Measurements from ENCODE around the gene GOLPH3.
"Not testable (repeated sequence)": the region's sequence is repeated elsewhere in the genome, so short reads cannot be mapped to it uniquely, and the experiment has no call there.

GOLPH3 gene

DNA sequence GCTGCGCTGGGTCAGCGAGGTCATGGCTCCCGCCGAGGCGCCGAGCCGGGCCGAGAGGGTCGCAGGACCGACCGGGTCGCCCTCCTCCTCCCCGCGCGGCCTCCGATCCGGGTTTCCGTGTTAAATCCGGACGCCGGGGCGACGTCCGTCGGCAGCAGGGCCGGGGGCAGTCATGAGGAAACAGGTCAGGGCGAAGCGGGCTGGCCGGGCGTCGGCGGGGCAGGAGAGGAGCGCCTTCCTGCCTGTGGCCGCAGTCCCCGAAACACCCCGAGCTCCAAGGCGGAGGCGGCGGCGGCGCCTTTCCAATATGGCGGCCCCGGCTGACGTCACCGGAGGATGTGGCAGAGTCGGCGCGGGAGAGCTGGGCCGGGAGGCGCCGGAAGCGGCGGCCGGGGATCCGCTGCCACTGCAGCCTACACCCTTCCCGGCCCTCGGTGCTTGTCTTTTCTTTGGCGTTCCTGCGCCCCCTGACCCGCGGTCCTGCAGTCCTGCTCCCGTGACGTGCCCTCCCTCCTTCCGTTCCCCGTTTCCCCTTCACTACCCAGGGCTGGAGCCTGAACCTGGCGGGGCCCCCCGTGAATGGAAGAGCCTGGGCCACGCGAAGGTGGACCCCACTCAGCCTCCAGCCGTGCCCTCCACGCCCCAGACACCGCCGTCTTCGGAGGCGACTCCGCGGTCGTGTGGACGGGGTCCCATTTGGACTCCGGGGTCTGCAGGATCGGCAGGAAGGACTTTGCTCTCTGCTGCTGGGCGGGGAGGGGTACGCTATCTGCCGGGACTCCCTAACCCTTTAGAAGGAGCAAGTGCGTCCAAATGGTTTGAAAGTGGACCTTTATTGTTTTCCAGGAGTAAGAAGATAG lies at the start of gene GOLPH3:
TSS of gene GOLPH3 (minus strand) at position 309 of the 860 bp plus-strand sequence. CDS start at position 24, 285 bp downstream.
- no peak for DNase-seq (ENCODE audit: low read depth, low spot score)

DNA sequence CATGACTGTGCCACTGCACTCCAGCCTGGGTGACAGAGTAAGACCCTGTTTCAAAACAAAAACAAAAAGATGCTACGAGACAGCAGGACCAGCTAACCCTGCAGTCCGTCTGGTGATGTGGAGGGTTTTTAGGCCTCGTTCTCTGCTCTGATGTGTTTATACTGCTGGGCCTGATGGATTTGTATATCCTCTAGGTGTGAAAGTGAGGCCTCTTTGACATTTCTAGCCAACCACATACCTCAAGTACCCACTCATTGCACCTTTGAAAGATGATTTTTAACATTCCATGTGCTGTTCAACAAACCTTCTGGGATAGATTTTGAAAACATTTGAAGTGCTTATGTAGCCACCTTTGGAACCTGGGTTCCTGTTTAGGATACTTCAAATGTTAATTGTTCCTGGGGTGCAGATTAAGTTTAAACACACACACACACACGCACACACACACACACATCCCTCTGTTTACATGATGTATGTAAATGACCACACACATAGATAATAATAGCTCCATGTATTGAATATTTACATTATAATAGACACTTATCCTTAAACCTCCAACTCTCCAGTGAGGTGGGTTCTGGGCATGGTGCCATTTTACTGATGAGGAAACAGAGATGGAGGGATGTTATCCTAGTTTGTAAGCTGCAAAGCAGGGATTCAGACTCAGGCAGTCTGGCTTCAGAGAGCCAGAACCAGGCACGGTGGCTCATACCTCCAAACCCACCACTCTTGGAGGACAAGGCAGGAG lies 48.8 kb upstream of the GOLPH3 start:
- DNase-seq (ENCODE audit: low read depth, low spot score), result no peak

DNA sequence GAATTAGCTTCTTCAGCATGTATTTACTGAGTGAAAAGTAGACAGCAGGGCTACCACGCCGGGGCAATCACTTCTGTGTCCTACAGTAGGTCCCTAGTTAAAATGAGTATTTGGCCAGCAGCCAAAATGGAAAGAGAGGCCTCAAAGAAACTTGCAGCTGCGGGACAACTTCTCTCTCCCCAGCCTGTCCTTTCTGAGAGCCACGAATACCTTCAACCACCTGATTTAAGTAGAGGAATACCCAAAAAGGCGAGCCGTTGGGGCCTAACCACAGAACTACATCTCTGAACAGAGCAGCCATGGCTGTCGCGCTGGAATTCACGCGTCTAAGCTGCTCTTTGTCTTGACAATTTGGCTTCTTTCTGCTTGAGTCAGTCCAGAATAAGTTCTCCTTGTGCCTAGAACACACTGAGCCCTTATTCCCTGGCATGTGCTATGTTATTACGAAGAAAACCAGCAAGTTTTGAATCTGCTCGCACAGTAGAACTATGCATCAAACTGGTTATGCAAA lies 43.8 kb upstream of the GOLPH3 start:
- DNase-seq (ENCODE audit: low read depth, low spot score), result no peak

DNA sequence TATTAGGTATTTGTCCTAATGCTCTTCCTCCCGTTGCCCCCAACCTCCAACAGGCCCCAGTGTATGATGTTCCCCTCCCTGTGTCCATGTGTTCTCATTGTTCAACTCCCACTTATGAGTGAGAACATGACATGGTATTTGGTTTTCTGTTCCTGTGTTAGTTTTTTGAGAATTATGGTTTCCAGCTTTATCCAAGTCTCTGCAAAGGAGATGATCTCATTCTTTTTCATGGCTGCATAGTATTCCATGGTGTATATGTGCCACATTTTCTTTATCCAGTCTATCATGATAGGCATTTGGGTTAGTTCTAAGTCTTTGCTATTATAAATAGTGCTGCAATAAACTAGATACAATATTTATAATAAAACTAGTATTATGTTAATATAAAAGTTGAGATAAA lies 40.2 kb upstream of the GOLPH3 start:
- not testable (repeated sequence) for DNase-seq (ENCODE audit: low read depth, low spot score)

DNA sequence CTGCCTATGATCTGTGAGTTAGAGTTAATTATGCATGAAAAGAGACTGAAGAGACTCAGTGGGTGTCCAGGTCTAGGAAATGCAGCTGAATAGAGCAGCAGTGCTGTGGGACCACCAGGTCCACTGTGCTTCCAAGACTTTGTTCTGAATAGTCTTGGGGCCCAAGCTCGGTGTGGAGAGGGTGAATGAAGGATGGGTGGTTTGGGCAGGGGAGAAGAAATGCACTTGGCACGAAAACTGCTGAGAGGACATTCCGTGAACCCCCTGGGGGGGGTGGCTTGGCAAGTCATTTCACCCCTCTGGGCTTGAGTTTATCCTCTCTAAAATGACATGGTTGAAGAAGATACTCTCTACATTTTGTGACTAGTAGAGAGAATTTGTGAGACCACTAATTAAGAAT lies 36.0 kb upstream of the GOLPH3 start:
- no peak for DNase-seq (ENCODE audit: low read depth, low spot score)

DNA sequence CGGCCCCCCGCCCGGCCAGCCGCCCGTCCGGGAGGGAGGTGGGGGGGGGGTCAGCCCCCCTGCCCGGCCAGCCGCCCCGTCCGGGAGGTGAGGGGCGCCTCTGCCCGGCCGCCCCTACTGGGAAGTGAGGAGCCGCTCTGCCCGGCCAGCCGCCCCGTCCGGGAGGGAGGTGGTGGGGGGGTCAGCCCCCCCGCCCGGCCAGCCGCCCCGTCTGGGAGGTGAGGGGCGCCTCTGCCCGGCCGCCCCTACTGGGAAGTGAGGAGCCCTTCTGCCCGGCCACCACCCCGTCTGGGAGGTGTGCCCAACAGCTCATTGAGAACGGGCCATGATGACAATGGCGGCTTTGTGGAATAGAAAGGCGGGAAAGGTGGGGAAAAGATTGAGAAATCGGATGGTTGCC lies 34.7 kb upstream of the GOLPH3 start:
- DNase-seq (ENCODE audit: low read depth, low spot score), result not testable (repeated sequence)

DNA sequence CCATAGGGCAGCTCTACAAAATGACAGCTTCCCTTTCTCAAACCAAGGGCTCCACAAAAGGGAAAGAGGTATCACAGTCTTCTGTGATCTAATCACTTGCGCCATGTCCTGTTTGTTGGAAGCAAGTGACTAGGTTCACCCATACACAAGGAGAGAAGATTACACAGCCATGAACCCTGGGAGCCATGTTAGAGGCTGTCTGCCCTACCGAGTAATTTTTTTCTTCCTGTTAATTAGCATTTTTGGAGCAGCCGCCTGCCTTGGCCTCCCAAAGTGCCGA lies 33.2 kb upstream of the GOLPH3 start:
- no peak for DNase-seq (ENCODE audit: low read depth, low spot score)

DNA sequence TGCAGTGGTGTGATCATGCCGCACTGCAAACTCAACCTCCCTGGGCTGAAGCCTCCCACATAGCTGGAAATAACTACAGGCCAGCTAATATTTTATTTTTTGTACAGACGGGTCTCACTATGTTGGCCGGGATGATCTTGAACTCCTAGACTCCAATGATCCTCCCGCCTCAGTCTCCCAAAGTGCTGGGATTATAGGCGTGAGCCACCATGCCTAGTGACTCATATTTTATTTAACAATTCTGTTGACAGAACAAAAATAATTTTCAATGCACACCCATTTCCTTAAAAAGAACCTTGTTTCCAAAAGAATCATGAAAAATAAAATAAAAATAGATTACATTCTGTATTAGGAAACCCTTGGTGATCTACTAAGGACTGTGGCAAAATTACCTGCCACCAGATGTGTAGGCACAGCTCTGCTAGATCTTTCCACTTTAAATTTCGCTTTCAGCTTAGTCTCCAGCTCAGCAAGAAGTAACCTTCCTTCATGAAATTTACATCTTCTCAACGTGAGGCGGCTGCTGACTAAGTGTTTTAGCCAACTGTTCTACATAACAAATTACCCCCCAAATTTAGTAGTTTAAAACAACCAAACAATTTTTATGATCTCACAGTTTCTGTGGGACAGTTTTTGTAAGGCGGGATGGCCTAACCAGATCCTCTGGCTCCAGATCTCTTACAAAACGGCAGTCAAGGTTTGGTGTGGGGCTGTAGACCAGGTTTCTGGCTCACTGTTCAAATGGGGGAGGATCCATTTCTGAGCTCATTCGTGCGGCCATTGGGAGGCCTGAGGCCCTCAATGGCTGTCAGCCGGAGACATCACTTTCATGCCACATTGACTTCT lies 32.6 kb upstream of the GOLPH3 start:
- DNase-seq (ENCODE audit: low read depth, low spot score), result no peak

DNA sequence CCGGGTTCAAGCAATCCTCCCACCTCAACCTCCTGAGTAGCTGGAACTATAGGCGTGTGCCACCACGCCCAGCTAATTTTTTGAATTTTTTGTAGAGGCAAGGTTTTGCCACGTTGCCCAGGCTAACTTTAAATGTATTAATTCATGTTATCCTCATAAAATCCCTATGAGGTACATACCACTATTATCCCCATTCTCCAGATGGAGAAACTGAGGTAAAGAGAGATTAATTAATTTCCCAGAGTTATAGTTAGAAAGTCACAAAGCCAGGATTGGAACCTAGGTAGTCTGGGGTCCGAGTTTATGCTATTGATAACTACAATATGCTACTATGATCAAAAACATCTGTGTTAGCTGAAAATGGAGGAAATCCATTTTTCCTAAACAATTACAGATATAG lies 31.9 kb upstream of the GOLPH3 start:
- DNase-seq (ENCODE audit: low read depth, low spot score), result no peak

DNA sequence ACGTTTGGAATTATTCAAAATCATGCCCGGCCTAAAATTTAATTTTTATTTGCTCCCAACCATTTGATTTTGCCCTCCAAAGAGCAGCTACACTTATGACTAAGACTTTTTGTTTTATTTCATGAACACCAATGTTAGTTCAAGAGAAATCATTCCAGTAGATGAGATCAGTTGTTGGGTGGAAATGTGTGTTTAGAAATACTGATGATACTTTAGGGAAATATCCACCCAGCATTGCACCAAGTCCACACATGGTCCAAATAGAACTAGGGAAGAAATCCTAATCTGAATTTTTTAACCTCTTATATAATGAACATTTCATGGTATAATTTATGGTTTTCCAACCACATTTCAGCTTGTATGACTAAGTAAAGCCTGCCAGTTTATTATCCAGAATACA lies 28.3 kb upstream of the GOLPH3 start:
- DNase-seq (ENCODE audit: low read depth, low spot score), result no peak

DNA sequence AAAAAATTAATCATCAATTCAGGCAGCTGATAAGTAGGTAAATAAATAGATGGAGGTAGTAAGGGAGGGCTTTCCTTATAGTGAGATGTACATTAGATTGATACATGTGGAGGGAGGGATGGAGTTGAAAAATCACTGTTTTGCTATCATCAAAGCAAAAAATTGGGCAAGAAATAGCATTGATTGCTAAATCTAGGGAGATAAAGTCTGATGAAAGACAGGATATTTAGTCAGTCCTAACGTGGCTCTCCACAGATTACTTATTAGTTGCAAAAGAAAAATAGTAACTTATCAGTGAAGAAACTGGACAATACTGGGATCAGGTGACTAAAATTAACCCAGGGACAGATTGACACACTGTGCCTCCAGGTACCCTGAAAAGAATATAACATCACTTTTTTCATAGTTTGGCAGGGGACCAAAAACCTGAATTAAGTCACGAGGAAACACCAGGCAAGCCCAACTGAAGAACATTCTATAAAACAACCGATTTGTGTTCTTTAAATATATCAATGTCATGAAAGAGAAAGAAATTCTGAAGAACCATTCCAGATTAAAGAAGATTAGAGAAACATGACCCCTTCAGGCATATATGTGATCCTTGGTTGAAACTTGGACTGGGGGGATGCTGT lies 27.1 kb upstream of the GOLPH3 start:
- DNase-seq (ENCODE audit: low read depth, low spot score), result no peak

DNA sequence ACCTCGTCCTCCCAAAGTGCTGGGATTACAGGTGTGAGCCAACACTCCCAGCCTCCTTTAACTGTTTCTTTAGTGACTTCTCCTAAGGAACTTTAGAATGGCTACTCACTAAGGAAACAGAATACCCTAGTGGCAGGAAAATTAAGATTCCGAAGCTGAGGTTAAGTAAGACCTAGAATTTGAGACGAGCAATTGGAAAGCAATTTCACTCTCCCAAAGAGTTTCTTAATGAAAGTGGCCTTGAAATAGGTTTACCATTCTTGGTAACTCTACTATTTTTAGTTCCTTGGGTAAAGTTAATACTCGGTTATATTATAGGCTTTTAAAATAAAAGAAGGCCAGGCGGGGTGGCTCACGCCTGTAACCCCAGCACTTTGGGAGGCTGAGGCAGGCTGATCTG lies 22.9 kb upstream of the GOLPH3 start:
- DNase-seq (ENCODE audit: low read depth, low spot score), result no peak

DNA sequence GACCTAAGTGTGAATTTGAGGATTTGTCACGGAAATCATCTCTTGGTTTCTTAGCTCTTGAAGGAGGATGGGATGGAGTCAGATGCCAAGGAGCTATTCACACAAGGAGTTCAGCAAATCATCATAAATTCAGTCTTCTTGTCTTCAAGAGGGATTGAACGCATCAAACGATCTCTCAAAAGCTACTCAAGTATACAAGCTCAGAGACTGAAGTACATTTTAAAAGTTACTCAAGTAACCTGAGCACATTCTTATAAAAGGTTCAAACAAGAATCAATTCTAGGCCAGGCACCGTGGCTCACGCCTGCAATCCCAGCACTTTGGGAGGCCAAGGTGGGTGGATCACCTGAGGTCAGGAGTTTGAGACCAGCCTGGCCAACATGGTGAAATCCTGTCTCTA lies 21.1 kb upstream of the GOLPH3 start:
- DNase-seq (ENCODE audit: low read depth, low spot score), result no peak

DNA sequence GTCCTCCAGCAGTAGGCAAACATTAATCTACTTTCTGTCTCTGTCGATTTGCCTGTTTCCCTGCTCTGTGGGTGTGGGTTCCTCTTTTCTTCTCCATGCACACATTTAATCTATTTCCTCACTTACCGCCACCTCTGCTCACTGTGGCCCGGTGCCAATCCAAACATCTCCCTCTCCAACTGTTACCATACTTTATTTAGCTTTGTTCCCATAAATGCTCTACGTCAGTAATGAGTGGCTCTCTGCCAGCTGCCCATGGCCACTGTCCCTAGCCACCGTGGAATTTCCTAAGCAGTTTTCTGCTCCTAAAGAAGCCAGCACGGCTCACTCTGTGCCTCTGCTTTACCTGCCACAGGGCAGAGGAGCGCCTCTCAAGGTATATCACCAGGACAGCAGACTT lies 19.5 kb upstream of the GOLPH3 start:
- DNase-seq (ENCODE audit: low read depth, low spot score), result no peak

DNA sequence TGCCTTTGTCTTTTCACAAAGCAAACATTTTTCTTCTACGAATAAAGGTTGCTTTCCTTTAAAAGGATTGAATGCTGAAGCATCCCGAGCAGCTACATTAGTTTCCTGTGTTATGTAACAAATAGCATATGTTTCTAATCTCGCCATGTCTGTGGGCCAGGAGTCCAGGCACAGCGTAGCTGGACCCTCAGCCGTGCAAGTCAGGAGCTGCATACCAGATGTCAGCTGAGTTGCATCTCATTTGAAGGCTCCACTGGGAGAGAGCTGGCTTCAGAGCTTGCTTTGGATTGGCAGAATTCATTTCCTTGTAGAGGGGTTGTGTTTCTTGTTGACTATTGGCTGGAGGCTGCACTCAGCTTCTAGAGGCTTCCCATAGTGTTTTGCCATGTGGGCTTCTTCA lies 16.0 kb upstream of the GOLPH3 start:
- DNase-seq (ENCODE audit: low read depth, low spot score), result no peak

DNA sequence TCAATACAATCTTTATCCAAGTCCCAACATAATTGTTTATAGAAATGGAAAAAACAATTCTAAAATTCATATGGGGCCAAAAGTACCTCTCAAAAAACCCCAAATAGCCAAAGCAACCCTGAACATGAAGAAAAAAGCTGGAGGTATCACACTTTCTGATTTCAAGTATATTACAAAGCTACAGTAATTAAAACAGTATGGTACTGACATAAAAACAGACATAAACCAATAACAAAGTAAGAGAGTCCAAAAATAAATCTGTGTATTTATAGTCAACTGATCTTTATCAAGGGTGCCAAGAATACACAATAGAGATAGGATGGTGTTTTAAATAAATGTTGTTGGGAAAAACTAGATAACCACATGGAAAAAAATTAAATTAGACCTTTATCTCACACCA lies 13.6 kb upstream of the GOLPH3 start:
- DNase-seq (ENCODE audit: low read depth, low spot score), result no peak

DNA sequence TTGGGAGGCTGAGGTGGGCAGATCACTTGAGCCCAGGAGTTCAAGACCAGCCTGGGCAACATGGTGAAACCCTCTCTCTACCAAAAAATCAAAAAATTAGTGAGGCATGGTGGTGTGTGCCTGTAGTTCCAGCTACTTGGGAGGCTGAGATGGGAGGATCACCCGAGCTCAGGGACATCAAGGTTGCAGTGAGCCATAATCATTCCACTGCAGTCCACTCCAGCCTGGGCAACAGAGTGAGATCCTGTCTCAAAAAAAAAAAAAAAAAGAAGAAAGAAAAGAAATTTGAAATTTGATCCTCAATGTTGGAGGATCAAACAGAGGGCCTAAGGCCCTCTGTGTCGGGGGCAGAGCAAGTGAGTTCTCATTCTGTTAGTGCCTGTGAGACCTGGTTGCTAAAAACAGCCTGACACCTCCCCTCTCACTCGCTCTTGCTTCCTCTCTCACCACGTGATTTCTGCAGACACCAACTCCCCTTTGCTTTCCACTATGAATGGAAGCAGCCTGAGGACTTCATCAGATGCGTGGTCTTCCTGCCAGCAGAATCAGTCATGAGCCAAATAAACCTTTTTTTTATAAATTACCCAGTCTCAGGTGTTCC lies 8.4 kb upstream of the GOLPH3 start:
- DNase-seq (ENCODE audit: low read depth, low spot score), result no peak

DNA sequence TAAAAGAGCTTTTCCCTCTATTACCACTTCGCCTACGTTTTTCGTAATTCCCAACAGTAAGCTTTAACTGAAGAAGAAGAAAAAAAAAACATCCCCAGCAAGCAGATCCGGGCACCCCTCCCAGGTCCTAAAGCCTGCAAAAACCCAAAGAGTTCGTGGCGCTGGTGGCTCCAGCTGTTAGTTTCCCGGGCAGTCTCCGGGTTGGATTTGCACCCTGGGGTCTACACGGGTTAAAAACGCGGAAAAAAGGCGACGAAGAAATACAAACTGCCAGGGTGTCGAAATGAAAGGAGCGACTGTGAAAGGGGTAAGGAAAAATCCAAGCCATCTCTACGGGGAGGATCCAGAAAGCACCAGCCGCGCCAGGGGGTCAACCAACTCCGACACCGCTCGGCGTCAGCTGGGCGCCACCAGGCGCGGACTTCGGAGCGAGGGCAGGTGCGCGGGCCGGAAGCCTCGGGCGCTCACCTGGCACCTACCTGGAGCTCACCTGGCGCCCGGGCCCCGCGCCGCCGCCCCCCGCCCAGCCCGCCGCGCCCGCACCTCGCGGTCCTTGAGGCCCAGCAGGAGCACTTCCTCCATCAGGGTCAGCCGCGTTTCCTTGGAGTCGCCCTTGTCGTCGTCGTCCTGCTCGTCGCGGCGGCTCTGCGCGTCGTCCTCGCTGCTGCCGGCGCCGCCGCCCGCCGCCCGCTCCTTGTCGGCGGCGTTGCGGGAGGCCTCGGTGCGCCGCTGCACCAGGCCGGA lies 680 bp downstream of the GOLPH3 start:
- DNase-seq (ENCODE audit: low read depth, low spot score), result no peak

DNA sequence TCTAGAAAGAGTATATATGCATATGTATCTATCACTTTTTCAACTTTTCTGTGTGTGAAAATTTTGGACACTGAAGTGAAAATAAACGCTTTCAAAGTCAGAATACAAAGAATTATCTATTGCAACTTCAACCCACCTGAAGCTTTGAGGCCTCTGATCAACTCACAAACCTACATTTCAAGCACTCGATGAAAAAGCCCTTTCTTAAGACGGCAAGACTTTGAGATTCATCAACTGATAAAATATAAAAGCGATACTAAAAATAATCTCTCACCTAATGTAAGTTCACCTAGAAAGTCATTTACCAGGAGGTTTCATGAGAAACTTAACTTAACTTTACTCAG lies 1.2 kb downstream of the GOLPH3 start:
- no peak for DNase-seq (ENCODE audit: low read depth, low spot score)

DNA sequence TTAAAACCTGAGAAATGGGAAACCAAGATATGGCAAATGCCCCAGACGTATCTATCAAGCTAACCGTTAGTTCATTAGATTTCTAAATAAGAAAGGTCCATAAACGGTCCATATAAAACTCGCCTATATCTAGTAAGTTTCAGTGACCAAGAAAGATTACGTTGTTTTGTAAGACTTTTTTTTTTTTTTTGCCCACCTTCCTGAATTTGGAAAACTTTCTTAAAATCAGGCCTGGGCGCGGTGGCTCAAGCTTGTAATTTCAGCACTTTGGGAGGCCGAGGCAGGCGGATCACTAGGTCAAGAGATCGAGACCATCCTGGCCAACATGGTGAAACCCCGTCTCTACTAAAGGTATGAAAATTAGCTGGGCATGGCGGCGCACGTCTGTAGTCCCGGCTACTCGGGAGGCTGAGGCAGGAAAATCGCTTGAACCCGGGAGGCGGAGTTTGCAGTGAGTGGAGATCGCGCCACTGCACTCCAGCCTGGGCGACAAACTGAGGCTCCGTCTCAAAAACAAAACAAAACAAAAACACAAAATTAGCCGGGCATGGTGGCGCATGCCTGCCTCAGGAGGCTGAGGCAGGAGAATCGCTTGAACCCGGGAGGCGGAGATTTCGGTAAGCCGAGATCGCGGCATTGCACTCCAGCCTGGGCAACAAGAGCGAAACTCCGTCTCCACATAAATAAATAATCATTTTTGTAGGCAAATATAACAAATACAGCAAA lies 1.8 kb downstream of the GOLPH3 start:
- DNase-seq (ENCODE audit: low read depth, low spot score), result not testable (repeated sequence)

Data from iPS DF 19.7 (cell line).